Mesenteric fat pad (tissue), 1 donor: ENCODE measurements around the gene MDGA2. TPM values are rescaled to one million over a fixed set of nuclear protein-coding genes. Genes with fewer than 3 reads are reported as not detected.
"Not testable (repeated sequence)": the region's sequence is repeated elsewhere in the genome, so short reads cannot be mapped to it uniquely, and the experiment has no call there.

Source experiments
- DNase-seq: peaks from one replicate; pipeline ENCODE4 v3.0.0-alpha.2; 2020; ENCODE audit warnings: low spot score
- total RNA-seq: library from RNA; stranded (reverse); fragmentation: NEBNext Ultra II Directional; extraction: Animal tissue kit (Norgen Biotek cat#: 25700); gene quantifications from one replicate; pipeline ENCODE4 v1.2.1, GENCODE V29; 2021
- donor health status: DM: yes; HTN: yes; CAD: no.

MDGA2 gene
- total RNA-seq, 1 donor from 2014 or later: not detected

GRCh38 chr14:47246367-47246766, 429.0 kb downstream of the MDGA2 start:
- no peak for DNase-seq

- DNase-seq: not testable (repeated sequence)
Measured at GRCh38 chr14:47242579-47242978, 432.8 kb downstream of the MDGA2 start.

GRCh38 chr14:47240748-47241437, 434.5 kb downstream of the MDGA2 start:
- DNase-seq: no peak

GRCh38 chr14:47235619-47236018, 439.8 kb downstream of the MDGA2 start:
- no peak for DNase-seq

- DNase-seq: no peak
Measured at GRCh38 chr14:47226877-47227520, 448.4 kb downstream of the MDGA2 start.

- DNase-seq: no peak
Measured at GRCh38 chr14:47223656-47224055, 451.7 kb downstream of the MDGA2 start.

- DNase-seq: no peak
Measured at GRCh38 chr14:47220096-47220495, 455.3 kb downstream of the MDGA2 start.

GRCh38 chr14:47211263-47211662, 464.1 kb downstream of the MDGA2 start:
- DNase-seq: no peak

GRCh38 chr14:47210099-47210498, 465.3 kb downstream of the MDGA2 start:
- DNase-seq: no peak

- no peak for DNase-seq
Measured at GRCh38 chr14:47208434-47208833, 467.0 kb downstream of the MDGA2 start.

GRCh38 chr14:47207617-47208016, 467.8 kb downstream of the MDGA2 start:
- no peak for DNase-seq

- DNase-seq: no peak
Measured at GRCh38 chr14:47200740-47201139, 474.7 kb downstream of the MDGA2 start.

- no peak for DNase-seq
Measured at GRCh38 chr14:47195582-47195981, 479.8 kb downstream of the MDGA2 start.

GRCh38 chr14:47194055-47194454, 481.4 kb downstream of the MDGA2 start:
- no peak for DNase-seq

- not testable (repeated sequence) for DNase-seq
Measured at GRCh38 chr14:47192203-47192602, 483.2 kb downstream of the MDGA2 start.

- DNase-seq: no peak
Measured at GRCh38 chr14:47191700-47192099, 483.7 kb downstream of the MDGA2 start.

GRCh38 chr14:47189911-47190484, 485.4 kb downstream of the MDGA2 start:
- no peak for DNase-seq

GRCh38 chr14:47186486-47186885, 488.9 kb downstream of the MDGA2 start:
- DNase-seq: no peak

- DNase-seq: no peak
Measured at GRCh38 chr14:47179906-47180305, 495.5 kb downstream of the MDGA2 start.

GRCh38 chr14:47171896-47172295, 503.5 kb downstream of the MDGA2 start:
- not testable (repeated sequence) for DNase-seq

GRCh38 chr14:47167402-47167801, 508.0 kb downstream of the MDGA2 start:
- no peak for DNase-seq

- DNase-seq: no peak
Measured at GRCh38 chr14:47155395-47155794, 520.0 kb downstream of the MDGA2 start.
